ENCODE data around the gene SUFU.

DNA sequence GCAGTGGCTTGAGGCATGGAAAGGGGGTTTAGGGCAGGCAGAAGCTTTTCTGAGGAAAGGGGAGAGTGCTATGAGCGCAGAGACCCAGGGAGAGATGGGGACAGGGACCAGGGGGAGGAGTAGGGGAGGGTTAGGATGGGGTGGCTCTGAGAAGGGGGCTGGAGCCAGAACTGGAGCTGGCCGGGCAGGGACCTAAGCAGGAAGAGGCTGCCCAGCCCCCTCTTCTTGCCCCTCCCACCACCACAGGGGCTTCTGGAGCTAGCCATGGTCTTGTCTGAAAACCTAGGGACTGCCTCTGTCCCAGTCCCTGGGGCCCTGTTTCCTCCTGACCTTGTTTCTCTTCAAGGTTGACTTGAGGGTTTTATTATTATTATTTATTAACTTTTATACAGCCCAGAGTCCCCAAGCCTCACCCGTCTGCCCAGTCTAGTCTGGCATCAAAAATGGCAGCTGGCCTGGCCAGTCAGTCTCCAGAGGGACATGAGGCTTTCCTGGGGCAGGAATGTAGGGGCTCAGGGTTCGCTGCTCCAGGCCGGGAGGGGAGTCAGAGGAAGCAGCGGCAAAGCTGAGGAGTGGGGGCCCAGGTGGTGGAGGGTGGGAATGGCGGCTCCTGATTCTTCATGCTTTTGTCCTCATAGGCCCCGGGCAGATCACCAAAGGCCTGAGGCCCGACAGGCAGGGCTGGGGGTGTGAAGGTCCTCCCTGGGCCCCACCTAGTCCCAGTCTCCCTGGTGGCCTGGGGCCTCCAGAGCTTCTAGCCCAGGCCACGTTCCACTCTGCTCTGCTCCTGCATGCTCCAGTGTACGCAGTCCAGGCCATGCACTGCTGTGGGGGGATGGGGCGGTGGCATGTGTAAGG, 146.3 kb downstream of the SUFU start:
- TF ChIP-seq, protein P1, sequence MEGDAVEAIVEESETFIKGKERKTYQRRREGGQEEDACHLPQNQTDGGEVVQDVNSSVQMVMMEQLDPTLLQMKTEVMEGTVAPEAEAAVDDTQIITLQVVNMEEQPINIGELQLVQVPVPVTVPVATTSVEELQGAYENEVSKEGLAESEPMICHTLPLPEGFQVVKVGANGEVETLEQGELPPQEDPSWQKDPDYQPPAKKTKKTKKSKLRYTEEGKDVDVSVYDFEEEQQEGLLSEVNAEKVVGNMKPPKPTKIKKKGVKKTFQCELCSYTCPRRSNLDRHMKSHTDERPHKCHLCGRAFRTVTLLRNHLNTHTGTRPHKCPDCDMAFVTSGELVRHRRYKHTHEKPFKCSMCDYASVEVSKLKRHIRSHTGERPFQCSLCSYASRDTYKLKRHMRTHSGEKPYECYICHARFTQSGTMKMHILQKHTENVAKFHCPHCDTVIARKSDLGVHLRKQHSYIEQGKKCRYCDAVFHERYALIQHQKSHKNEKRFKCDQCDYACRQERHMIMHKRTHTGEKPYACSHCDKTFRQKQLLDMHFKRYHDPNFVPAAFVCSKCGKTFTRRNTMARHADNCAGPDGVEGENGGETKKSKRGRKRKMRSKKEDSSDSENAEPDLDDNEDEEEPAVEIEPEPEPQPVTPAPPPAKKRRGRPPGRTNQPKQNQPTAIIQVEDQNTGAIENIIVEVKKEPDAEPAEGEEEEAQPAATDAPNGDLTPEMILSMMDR (IDR thresholded peaks at IDR 0.05), result no peak
- TF ChIP-seq POLR2AphosphoS5 (IDR thresholded peaks at IDR 0.05), result no peak
- no peak for TF ChIP-seq POLR2A (IDR thresholded peaks at IDR 0.05)
- no peak for TF ChIP-seq EP300 (IDR thresholded peaks at IDR 0.05)

Measured in gastroesophageal sphincter (tissue), 3 donors.